Stimulated activated CD4-positive, alpha-beta T cell treated with anti-CD3 and anti-CD28 coated beads, Interleukin-2, amount 100 ng/mL, for 4 hours (primary cell): ENCODE measurements around the gene HECA.
"Not testable (repeated sequence)": the region's sequence is repeated elsewhere in the genome, so short reads cannot be mapped to it uniquely, and the experiment has no call there.

Experiments used
- DNase-seq: peaks from one replicate; pipeline ENCODE4 v3.0.0-alpha.2; 2020; ENCODE audit warnings: low read depth

Gene HECA

GRCh38 chr6:139134817-139135577 lies at the start of gene HECA:
TSS of gene HECA (plus strand) at chr6:139135080. CDS start at chr6:139135397, 317 bp downstream.
- peak; percentile 99 for DNase-seq

- DNase-seq, result no peak
Measured at GRCh38 chr6:139091826-139092225, 43.1 kb upstream of the HECA start.

- no peak for DNase-seq
Measured at GRCh38 chr6:139099984-139100383, 34.9 kb upstream of the HECA start.

DNA sequence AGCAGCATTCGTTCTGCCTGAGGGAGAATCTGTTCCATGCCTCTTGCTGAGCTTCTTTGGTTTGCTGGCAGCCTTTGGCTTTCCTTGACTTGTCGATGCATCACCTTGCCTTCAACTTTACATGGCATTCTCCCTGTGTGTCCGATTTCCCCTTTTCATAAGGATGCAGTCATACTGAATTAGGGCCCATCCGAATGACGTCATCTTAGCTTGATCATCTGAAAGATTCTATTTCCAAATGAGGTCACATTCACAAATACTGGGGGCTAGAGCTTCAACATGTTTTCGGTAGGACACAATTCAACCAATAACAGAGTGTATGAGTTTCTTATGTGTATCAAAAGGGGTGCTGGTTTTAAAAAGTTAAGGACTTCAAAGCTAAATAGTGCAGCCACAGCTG lies 27.8 kb upstream of the HECA start:
- DNase-seq, result no peak

DNA sequence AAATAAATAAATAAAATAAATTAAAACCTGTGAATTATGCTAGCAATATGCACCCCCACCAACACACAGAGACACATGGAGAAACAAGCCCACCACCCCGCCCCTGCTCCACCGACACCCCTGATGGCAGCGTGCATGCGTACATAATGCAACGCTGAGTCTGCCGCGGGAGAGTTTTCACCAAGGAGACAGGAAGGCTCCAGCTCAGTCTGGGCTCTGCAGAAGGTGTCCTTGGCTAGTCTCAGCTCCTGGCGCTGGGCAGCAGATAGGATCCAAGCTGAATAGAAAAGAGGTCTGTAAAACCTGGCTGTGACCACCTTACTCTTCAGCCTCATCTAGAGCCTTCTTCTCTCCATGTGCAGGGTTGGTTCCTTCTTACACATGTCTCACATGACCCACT lies 26.5 kb upstream of the HECA start:
- DNase-seq, result no peak

DNA sequence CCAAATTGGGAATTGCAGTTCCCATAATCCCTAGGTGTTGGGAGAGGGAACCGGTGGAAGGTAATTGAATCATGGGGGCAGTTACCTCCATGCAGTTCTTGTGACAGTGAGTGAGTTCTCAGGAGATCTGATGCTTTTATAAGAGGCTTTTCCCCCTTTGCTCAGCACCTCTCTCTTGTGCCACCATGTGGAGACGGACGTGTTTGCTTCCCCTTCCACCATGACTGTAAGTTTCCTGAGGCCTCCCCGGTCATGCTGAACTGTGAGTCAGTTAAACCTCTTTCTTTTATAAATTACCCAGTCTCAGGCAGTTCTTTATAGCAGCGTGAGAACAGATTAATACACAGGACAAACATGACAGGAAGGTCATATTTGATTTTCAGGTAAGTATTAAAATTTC lies 25.3 kb upstream of the HECA start:
- no peak for DNase-seq

DNA sequence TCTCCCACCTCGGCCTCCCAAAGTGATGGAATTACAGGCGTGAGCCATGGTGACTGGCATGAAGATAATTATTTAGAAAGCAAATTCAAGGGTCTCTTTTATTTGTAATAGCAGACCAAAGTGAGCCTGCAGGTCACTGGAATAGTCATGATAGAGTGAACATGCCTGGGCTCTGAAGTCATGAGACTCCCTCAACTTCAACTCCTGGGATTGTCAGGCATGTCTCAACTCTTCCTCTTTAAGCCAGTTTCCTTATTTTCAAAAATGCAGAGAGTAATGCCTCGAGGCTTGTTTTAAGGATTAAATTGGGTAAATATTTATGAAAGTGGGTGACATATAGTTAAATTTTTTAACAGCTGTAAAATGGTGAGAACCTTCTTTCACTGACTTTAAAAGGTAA lies 22.7 kb upstream of the HECA start:
- DNase-seq, result no peak

DNA sequence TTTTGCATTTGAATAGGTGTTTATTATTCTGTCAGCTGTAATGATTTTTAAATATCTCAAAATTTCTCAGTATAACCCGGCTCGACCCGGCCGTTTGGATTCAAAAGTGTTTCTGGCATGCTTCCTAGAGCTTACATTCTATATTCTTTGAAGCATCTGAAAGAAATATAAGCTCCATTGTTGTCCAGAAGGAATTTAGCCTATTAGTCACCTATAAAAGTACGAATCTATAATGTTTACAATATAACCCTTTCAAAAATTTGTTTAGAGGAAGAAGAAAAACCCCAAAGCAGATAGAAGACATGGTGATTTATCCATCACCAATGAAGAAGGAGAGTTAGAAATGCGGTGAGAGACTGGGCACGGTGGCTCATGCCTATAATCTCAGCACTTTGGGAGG lies 22.3 kb upstream of the HECA start:
- DNase-seq, result no peak

GRCh38 chr6:139114746-139115145 lies 20.1 kb upstream of the HECA start:
- no peak for DNase-seq

GRCh38 chr6:139115989-139116758 lies 18.7 kb upstream of the HECA start:
- DNase-seq, result no peak

DNA sequence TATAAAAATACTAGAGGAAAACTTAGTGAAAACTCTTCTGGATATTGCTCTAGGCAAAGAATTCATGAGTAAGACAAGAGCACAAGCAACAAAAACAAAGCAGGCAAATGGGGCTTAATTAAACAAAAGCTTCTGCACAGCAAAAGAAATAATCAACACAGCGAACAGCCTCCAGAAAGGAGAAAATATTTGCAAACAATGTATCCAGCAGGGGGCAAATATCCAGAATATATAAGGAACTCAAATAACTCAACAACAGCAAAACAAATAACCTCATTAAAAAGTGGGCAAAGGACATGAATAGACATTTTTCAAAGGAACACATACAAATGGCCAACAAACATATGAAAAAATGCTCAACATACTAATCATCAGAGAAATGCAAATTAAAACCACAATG lies 17.1 kb upstream of the HECA start:
- DNase-seq, result no peak

- DNase-seq, result no peak
Measured at GRCh38 chr6:139119552-139119951, 15.3 kb upstream of the HECA start.

GRCh38 chr6:139122823-139123222 lies 12.1 kb upstream of the HECA start:
- not testable (repeated sequence) for DNase-seq

DNA sequence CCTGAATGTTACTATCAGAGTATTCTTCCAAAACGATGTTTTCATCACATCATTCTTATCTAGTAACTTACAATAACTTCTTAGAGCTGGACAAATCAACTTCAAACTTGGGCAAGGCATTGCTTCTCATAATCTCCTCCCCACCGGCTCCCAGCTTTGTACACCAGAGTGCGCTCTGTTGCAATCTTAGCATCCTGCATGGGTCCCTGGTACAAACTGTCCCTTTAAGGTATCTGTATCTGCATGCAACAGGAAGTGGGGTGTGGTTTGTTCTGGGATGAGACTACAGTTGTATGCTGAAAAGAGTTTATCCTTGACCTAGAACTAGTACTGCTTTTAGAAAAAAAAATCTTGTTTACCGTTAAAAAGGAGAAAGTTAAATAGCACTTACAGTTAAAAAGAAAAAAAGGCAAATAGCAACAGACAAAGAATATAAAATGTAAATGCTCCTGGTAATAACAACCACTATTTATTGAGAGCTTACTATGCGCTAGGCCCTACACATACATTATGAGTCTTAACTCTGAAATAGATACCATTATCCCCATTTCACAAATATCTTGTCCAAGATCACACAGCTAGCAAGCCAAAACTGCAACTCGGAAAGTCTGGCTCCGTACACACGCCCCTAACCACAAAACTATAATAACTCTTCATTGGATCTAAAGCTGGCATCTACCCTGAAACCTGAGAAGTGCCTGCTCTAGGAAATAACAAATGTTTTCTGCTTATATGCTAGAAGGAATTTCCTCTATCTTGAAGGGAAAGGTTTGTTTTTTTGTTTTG lies 9.8 kb upstream of the HECA start:
- peak; percentile 71 for DNase-seq

DNA sequence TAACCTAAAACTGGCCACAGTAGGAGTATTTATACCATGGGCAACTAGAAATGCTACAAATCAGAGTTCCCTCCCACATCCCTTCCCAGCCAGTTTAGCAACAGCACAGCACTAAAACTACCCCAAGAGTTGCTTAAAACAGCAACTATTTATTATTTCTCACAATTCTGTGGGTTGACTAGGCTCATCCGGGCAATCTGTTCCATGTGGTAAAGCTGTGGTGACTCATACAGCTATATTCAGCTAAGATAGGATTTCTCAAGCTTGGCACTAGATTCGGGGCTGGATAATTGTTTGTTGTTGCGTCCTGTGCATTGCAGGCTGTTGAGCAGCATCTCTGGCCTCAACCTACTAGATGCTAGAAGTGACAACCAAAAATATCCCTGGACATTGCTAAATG lies 8.6 kb upstream of the HECA start:
- DNase-seq, result no peak

GRCh38 chr6:139126931-139127330 lies 7.9 kb upstream of the HECA start:
- DNase-seq, result no peak

DNA sequence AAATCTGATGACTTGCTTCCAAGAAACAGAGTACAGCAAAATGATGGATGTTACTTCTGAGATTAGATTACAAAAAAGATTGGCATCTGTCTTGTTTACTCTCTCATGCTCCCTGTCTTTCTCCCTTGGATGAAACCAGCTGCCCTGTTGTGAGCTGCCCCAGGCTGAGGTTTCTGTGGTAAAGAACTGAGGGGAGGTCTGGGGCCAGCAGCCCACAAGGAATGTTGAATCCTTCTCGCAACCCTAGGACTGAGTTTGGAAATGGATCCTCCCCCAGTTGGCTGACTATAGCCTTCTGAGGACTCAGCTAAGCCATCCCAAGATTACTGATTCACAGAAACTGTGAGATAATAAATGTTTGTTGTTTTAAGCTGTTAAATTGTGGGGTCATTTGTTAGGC lies 5.6 kb upstream of the HECA start:
- no peak for DNase-seq

GRCh38 chr6:139131736-139132280 lies 3.1 kb upstream of the HECA start:
- DNase-seq, result no peak

- no peak for DNase-seq
Measured at GRCh38 chr6:139133262-139134063, 1.4 kb upstream of the HECA start.

GRCh38 chr6:139134064-139134395 lies 850 bp upstream of the HECA start:
- DNase-seq, result no peak
